Gastrocnemius medialis (tissue), 4 donors: ENCODE data around the gene ZFP92. TPM values are rescaled to one million over a fixed set of nuclear protein-coding genes. Genes with fewer than 3 reads are reported as not detected.

ENCODE experiments used
- ATAC-seq, 2 donors: fragments of 150-250 bp; one replicate each; pipeline ENCODE4 v1.9.1; 2016
- DNase-seq, 2 donors: peaks; one replicate each; pipeline ENCODE4 v3.0.0-alpha.2; 2019
- H3K27ac ChIP-seq, 4 donors: fragments of 200-600 bp; sonication (generic); 1 replicate in 1 of 4; 2 replicates in 3 of 4; pipeline ENCODE4 v1.5.1; 2016 to 2018; ENCODE audit warnings: mild to moderate bottlenecking in 2 of 4, moderate library complexity in 1 of 4
- H3K27me3 ChIP-seq, 3 donors: fragments of 200-600 bp; sonication (generic) in 2 of 3; 1 replicate in 1 of 3; 2 replicates in 2 of 3; pipeline versions ENCODE4 v1.5.1 to v1.6.0; 2016 to 2019; ENCODE audit warnings: mild to moderate bottlenecking in 1 of 3, moderate library complexity in 1 of 3
- H3K36me3 ChIP-seq, 2 donors: fragments of 200-600 bp; sonication (generic) in 1 of 2; one replicate each; pipeline ENCODE4 v1.5.1; 2017 to 2018
- H3K4me1 ChIP-seq, 2 donors: fragments of 200-600 bp; sonication (generic) in 1 of 2; one replicate each; pipeline ENCODE4 v1.5.1; 2016 to 2017; ENCODE audit warnings: mild to moderate bottlenecking in 2 of 2
- H3K4me3 ChIP-seq, 4 donors: fragments of 200-600 bp; sonication (generic) in 3 of 4; 1 replicate in 1 of 4; 2 replicates in 3 of 4; pipeline ENCODE4 v1.5.1; 2016 to 2019; ENCODE audit warnings: mild to moderate bottlenecking in 2 of 4
- H3K9me3 ChIP-seq, 3 donors: fragments of 200-600 bp; sonication (generic) in 2 of 3; 1 replicate in 1 of 3; 2 replicates in 2 of 3; pipeline ENCODE4 v1.5.1; 2016 to 2019
- CTCF ChIP-seq, 5 experiments: fragments of 450-650 bp in 3 of 5; fragments of 200-600 bp in 2 of 5; sonication (generic) in 2 of 5; IDR thresholded peaks in 4 of 5; conservative IDR thresholded peaks in 1 of 5; 1 replicate in 4 of 5; 2 replicates in 1 of 5; pipeline ENCODE4 v1.5.1; 2016 to 2019; ENCODE audit warnings: antibody characterized with exemption in 5 of 5, mild to moderate bottlenecking in 3 of 5, moderate library complexity in 3 of 5
- POLR2A ChIP-seq, 2 donors: fragments of 450-650 bp; IDR thresholded peaks; one replicate each; pipeline ENCODE4 v1.6.1; 2017; ENCODE audit warnings: antibody characterized with exemption in 2 of 2, mild to moderate bottlenecking in 2 of 2, moderate library complexity in 2 of 2
- in situ Hi-C, 4 donors: fragments of 200-750 bp; cut with MboI; loops; one replicate each; pipeline versions ENCODE4 v1.15.0 to v1.8.0; 2017; ENCODE audit warnings: low sequenced_read_pairs in 4 of 4
- intact Hi-C: fragments of 100-400 bp; cut with DNase I; formaldehyde crosslinking; loops from one replicate; pipeline ENCODE4 v1.15.1; 2023; ENCODE audit warnings: low total_unique reads
- total RNA-seq, 4 donors: library from RNA; depleted of rRNA; stranded (reverse); fragments of >200 nt; gene quantifications; one replicate each; pipeline versions ENCODE4 v1.1.0 to v1.2.3, GENCODE V29; 2016

The ZFP92 gene
- total RNA-seq, 4 donors from 2014 or later, result 0.05 to 0.55 (median 0.37) TPM

- no peaks in the 10 kb centered on the region for H3K9me3 ChIP-seq
- no peaks in the 10 kb centered on the region for H3K36me3 ChIP-seq
- DNase-seq, result no peak
- ATAC-seq, result no peak
- peaks cover 0 to 3% of the 10 kb centered on the region in 2 donors for H3K4me1 ChIP-seq
- in situ Hi-C loops, result no loop called here
- intact Hi-C loops, result no loop called here
- peak overlapping the region in 1 of 4 donors; percentile 54 for H3K4me3 ChIP-seq
- no peak for TF ChIP-seq POLR2A (IDR thresholded peaks at IDR 0.05)
- no peak for TF ChIP-seq CTCF (IDR thresholded peaks at IDR 0.05 in 4 of 5, conservative IDR thresholded peaks at IDR 0.05 in 1 of 5)
- peaks cover 0 to 14% (median 5%) of the 10 kb centered on the region in 3 donors for H3K27me3 ChIP-seq
- H3K27ac ChIP-seq, result no peak overlapping the region
Measured at GRCh38 chrX:153412746-153413720, 1.8 kb downstream of the ZFP92 start.

- DNase-seq, result no peak
- intact Hi-C loops (no loop called here), in situ Hi-C loops (no loop called here)
Measured at GRCh38 chrX:153413731-153414130, 2.5 kb downstream of the ZFP92 start.

GRCh38 chrX:153414856-153415510 lies 3.7 kb downstream of the ZFP92 start:
- intact Hi-C loops (no loop called here), in situ Hi-C loops (no loop called here)
- TF ChIP-seq POLR2A (IDR thresholded peaks at IDR 0.05) (no peak), CTCF (IDR thresholded peaks at IDR 0.05 in 4 of 5, conservative IDR thresholded peaks at IDR 0.05 in 1 of 5) (no peak)

More at GRCh38 chrX:153413731-153414130, 2.5 kb downstream of the ZFP92 start:
- TF ChIP-seq CTCF (IDR thresholded peaks at IDR 0.05 in 4 of 5, conservative IDR thresholded peaks at IDR 0.05 in 1 of 5) (no peak), POLR2A (IDR thresholded peaks at IDR 0.05) (no peak)
- Histone ChIP-seq H3K4me3 (no peak overlapping the region), H3K27me3 (peaks cover 0 to 14% (median 5%) of the 10 kb centered on the region in 3 donors), H3K4me1 (peaks cover 0 to 3% of the 10 kb centered on the region in 2 donors), H3K9me3 (no peaks in the 10 kb centered on the region), H3K36me3 (no peaks in the 10 kb centered on the region), H3K27ac (no peak overlapping the region)
- ATAC-seq, result no peak

GRCh38 chrX:153416781-153417450 lies 5.6 kb downstream of the ZFP92 start:
- Histone ChIP-seq H3K27ac (peak overlapping the region in 2 of 4 donors; percentile 9 to 18), H3K4me1 (peaks cover 0 to 3% of the 10 kb centered on the region in 2 donors), H3K27me3 (peaks cover 0 to 9% (median under 1%) of the 10 kb centered on the region in 3 donors), H3K9me3 (no peaks in the 10 kb centered on the region), H3K36me3 (no peaks in the 10 kb centered on the region), H3K4me3 (no peak overlapping the region)
- TF ChIP-seq POLR2A (IDR thresholded peaks at IDR 0.05) (no peak), CTCF (IDR thresholded peaks at IDR 0.05 in 4 of 5, conservative IDR thresholded peaks at IDR 0.05 in 1 of 5) (no peak)
- intact Hi-C loops (no loop called here), in situ Hi-C loops (no loop called here)
- peak in 1 of 2 donors; percentile 24 for ATAC-seq
- DNase-seq, result no peak

More at GRCh38 chrX:153414856-153415510, 3.7 kb downstream of the ZFP92 start:
- Histone ChIP-seq H3K27ac (peak overlapping the region; percentile 7 to 50 (median 41)), H3K9me3 (no peaks in the 10 kb centered on the region), H3K36me3 (no peaks in the 10 kb centered on the region), H3K27me3 (peaks cover 0 to 14% (median 5%) of the 10 kb centered on the region in 3 donors), H3K4me1 (peaks cover 0 to 3% of the 10 kb centered on the region in 2 donors), H3K4me3 (no peak overlapping the region)
- peak; percentile 47 to 62 for ATAC-seq
- no peak for DNase-seq
